ENCODE measurements around the gene ADARB2.

The ADARB2 gene

GRCh38 chr10:1297566-1298301 is 439.6 kb downstream of the ADARB2 start:
- no peak overlapping the region for H3K4me3 ChIP-seq (ENCODE audit: low read depth, low read length)
- TF ChIP-seq CTCF (IDR thresholded peaks at IDR 0.05; ENCODE audit: insufficient read depth, low read length, missing control alignments): no peak
- ChIA-PET POLR2A (no interaction called here), CTCF (no interaction called here)
- no peak for DNase-seq (ENCODE audit: low read depth, low spot score)

- POLR2A ChIA-PET: no interaction called here
Measured at GRCh38 chr10:1295756-1296480, 441.4 kb downstream of the ADARB2 start.

GRCh38 chr10:1294748-1295147 is 442.6 kb downstream of the ADARB2 start:
- CTCF ChIA-PET: no interaction called here
- no peak for TF ChIP-seq CTCF (IDR thresholded peaks at IDR 0.05; ENCODE audit: insufficient read depth, low read length, missing control alignments)
- no peak overlapping the region for H3K4me3 ChIP-seq (ENCODE audit: low read depth, low read length)
- DNase-seq (ENCODE audit: low read depth, low spot score): no peak
- POLR2A ChIA-PET: no interaction called here

More at GRCh38 chr10:1295756-1296480, 441.4 kb downstream of the ADARB2 start:
- no peak overlapping the region for H3K4me3 ChIP-seq (ENCODE audit: low read depth, low read length)
- DNase-seq (ENCODE audit: low read depth, low spot score): no peak
- CTCF ChIA-PET: no interaction called here
- TF ChIP-seq CTCF (IDR thresholded peaks at IDR 0.05; ENCODE audit: insufficient read depth, low read length, missing control alignments): no peak

- no peak for TF ChIP-seq CTCF (IDR thresholded peaks at IDR 0.05; ENCODE audit: insufficient read depth, low read length, missing control alignments)
- H3K4me3 ChIP-seq (ENCODE audit: low read depth, low read length): no peak overlapping the region
- ChIA-PET CTCF (no interaction called here), POLR2A (no interaction called here)
- DNase-seq (ENCODE audit: low read depth, low spot score): no peak
Measured at GRCh38 chr10:1293636-1294435, 443.5 kb downstream of the ADARB2 start.

GRCh38 chr10:1293157-1293556 is 444.2 kb downstream of the ADARB2 start:
- POLR2A ChIA-PET: no interaction called here
- TF ChIP-seq CTCF (IDR thresholded peaks at IDR 0.05; ENCODE audit: insufficient read depth, low read length, missing control alignments): no peak
- no peak overlapping the region for H3K4me3 ChIP-seq (ENCODE audit: low read depth, low read length)
- DNase-seq (ENCODE audit: low read depth, low spot score): no peak
- CTCF ChIA-PET: no interaction called here

GRCh38 chr10:1292611-1293031 is 444.7 kb downstream of the ADARB2 start:
- no peak overlapping the region for H3K4me3 ChIP-seq (ENCODE audit: low read depth, low read length)
- POLR2A ChIA-PET: no interaction called here
- TF ChIP-seq CTCF (IDR thresholded peaks at IDR 0.05; ENCODE audit: insufficient read depth, low read length, missing control alignments): no peak
- CTCF ChIA-PET: no interaction called here
- DNase-seq (ENCODE audit: low read depth, low spot score): no peak

Data from AG04449 (cell line).